ENCODE measurements around the gene SLAMF9. TPM values are rescaled to one million over a fixed set of nuclear protein-coding genes. Genes with fewer than 3 reads are reported as not detected.

The SLAMF9 gene
- total and polyA plus RNA-seq, 2 donors (not counting 3 experiments of a cell fraction or from before 2014, with no cell fraction given) = not detected

DNA sequence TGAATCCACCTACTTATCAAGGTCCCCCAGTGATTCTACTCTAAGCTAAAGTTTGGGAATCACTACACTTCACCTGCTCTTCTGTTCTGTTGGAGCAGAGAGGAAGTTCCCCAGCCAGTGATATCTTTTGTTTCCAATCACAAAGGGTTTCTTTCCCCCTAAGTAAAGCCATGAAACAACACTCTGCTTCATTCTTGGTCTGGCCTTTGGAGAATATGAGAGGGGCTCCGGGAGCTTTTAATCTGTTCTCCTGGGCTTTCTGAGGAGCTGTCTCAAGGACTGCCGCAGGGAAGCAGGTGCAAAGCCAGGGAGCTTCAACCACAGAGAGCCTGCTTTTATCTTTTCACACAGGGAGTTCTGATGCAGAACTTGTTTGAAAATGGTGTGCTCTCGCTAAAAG is 10.1 kb upstream of the SLAMF9 start:
- ChIA-PET CTCF (interaction anchor here (0.6 to 2.2 kb wide), 3 partner anchors 40 to 44 kb away, joined by 3 to 7 read pairs (median 7); no protein-coding TSS in a partner anchor), POLR2A (no interaction called here)
- no peak overlapping the region for H3K4me3 ChIP-seq (replicated peaks in 1 of 3; ENCODE audit: insufficient read depth in 1 of 3, low read depth in 1 of 3, low read length in 3 of 3)
- H3K27me3 ChIP-seq (ENCODE audit: control insufficient read depth in 2 of 2, insufficient read depth in 2 of 2, low read length in 2 of 2) = peaks cover 7 to 17% of the 10 kb centered on the region in 2 experiments
- no peaks in the 10 kb centered on the region for H4K20me1 ChIP-seq (replicated peaks; ENCODE audit: control insufficient read depth, extremely low read depth, insufficient read depth, low read length)
- no TSS peak for BruUV-seq (replicated peaks)
- no peak overlapping the region for H2AFZ ChIP-seq (ENCODE audit: low read depth, low read length)
- FAIRE-seq (no peak), DNase-seq (ENCODE audit: low read depth, low spot score) (no peak)
- no peaks in the 10 kb centered on the region for H3K9me3 ChIP-seq (replicated peaks; ENCODE audit: control insufficient read depth, insufficient read depth, low read length)
- intact Hi-C loops (cut with micrococcal nuclease) (no loop called here), dilution Hi-C loops (cut with MboI; ENCODE audit: extremely low pct_ligation_motif_present, low sequenced_read_pairs) (no loop called here)
- H3K9me1 ChIP-seq (replicated peaks; ENCODE audit: control insufficient read depth, extremely low read depth, insufficient read depth, low read length) = no peaks in the 10 kb centered on the region
- no peak overlapping the region for H3K27ac ChIP-seq (ENCODE audit: insufficient read depth, low read depth, low read length)
- TF ChIP-seq, protein P1, sequence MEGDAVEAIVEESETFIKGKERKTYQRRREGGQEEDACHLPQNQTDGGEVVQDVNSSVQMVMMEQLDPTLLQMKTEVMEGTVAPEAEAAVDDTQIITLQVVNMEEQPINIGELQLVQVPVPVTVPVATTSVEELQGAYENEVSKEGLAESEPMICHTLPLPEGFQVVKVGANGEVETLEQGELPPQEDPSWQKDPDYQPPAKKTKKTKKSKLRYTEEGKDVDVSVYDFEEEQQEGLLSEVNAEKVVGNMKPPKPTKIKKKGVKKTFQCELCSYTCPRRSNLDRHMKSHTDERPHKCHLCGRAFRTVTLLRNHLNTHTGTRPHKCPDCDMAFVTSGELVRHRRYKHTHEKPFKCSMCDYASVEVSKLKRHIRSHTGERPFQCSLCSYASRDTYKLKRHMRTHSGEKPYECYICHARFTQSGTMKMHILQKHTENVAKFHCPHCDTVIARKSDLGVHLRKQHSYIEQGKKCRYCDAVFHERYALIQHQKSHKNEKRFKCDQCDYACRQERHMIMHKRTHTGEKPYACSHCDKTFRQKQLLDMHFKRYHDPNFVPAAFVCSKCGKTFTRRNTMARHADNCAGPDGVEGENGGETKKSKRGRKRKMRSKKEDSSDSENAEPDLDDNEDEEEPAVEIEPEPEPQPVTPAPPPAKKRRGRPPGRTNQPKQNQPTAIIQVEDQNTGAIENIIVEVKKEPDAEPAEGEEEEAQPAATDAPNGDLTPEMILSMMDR (IDR thresholded peaks at IDR 0.05; ENCODE audit: extremely low read depth in 1 of 2, insufficient read depth in 1 of 2, low read depth in 1 of 2, low read length in 2 of 2) = no peak
- H3K9ac ChIP-seq (replicated peaks; ENCODE audit: extremely low read depth, insufficient read depth, low read length) = no peak overlapping the region
- H3K4me1 ChIP-seq (ENCODE audit: control insufficient read depth, extremely low read depth, insufficient read depth, low read length) = no peaks in the 10 kb centered on the region
- no peaks in the 10 kb centered on the region for H3K36me3 ChIP-seq (ENCODE audit: control insufficient read depth in 2 of 2, extremely low read depth in 1 of 2, insufficient read depth in 2 of 2, low read length in 2 of 2)
- H3K79me2 ChIP-seq (ENCODE audit: control insufficient read depth, insufficient read depth, low read length) = no peaks in the 10 kb centered on the region
- no peak overlapping the region for H3K4me2 ChIP-seq (ENCODE audit: insufficient read depth, low read length)

DNA sequence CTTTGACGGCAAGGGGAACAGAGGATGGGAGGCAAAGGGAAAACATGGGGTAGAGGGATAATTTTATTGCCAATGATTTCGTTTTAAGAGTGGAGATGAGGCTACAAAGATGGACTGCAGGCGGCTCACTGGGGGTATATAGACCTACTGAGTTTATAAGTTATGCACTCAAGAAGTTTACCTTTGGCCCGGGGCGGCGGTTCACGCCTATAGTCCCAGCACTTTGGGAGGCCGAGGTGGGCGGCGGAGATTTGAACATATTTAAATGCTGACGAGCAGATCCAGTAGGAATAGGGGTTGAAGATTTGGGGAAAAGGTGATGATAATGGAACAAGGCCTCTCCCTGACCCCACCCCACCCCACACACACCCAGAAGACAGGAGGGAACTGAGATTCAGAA is 8.1 kb upstream of the SLAMF9 start:
- H3K4me3 ChIP-seq (replicated peaks in 1 of 3; ENCODE audit: insufficient read depth in 1 of 3, low read depth in 1 of 3, low read length in 3 of 3) = no peak overlapping the region
- no peaks in the 10 kb centered on the region for H3K9me1 ChIP-seq (replicated peaks; ENCODE audit: control insufficient read depth, extremely low read depth, insufficient read depth, low read length)
- H3K4me1 ChIP-seq (ENCODE audit: control insufficient read depth, extremely low read depth, insufficient read depth, low read length) = no peaks in the 10 kb centered on the region
- TF ChIP-seq, protein P2, sequence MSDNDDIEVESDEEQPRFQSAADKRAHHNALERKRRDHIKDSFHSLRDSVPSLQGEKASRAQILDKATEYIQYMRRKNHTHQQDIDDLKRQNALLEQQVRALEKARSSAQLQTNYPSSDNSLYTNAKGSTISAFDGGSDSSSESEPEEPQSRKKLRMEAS (IDR thresholded peaks at IDR 0.05; ENCODE audit: insufficient read depth, insufficient read length) = no peak
- no peak for TF ChIP-seq FOS (IDR thresholded peaks at IDR 0.05; ENCODE audit: borderline replicate concordance, insufficient read depth, low read length)
- no peak for TF ChIP-seq POLR2AphosphoS5 (IDR thresholded peaks at IDR 0.05; ENCODE audit: insufficient read depth, low read depth, low read length)
- TF ChIP-seq JUN (IDR thresholded peaks at IDR 0.05; ENCODE audit: borderline replicate concordance, insufficient read depth, insufficient read length, low read depth) = no peak
- TF ChIP-seq, protein P1 (IDR thresholded peaks at IDR 0.05; ENCODE audit: extremely low read depth in 1 of 2, insufficient read depth in 1 of 2, low read depth in 1 of 2, low read length in 2 of 2) = no peak
- no peak for TF ChIP-seq POLR2A (IDR thresholded peaks at IDR 0.05; ENCODE audit: low read depth, low read length)
- TF ChIP-seq EZH2 (IDR thresholded peaks at IDR 0.05; ENCODE audit: borderline replicate concordance, low read depth, low read length, severe bottlenecking) = no peak
- TF ChIP-seq GATA2 (IDR thresholded peaks at IDR 0.05; ENCODE audit: insufficient read depth, insufficient read length, low read depth, low read length) = no peak
- FAIRE-seq = no peak
- peaks cover 7 to 13% of the 10 kb centered on the region in 2 experiments for H3K27me3 ChIP-seq (ENCODE audit: control insufficient read depth in 2 of 2, insufficient read depth in 2 of 2, low read length in 2 of 2)
- no peak overlapping the region for H3K9ac ChIP-seq (replicated peaks; ENCODE audit: extremely low read depth, insufficient read depth, low read length)
- H3K79me2 ChIP-seq (ENCODE audit: control insufficient read depth, insufficient read depth, low read length) = no peaks in the 10 kb centered on the region
- H3K4me2 ChIP-seq (ENCODE audit: insufficient read depth, low read length) = no peak overlapping the region
- ChIA-PET CTCF (no interaction called here), POLR2A (no interaction called here)
- DNase-seq (ENCODE audit: low read depth, low spot score) = no peak
- dilution Hi-C loops (cut with MboI; ENCODE audit: extremely low pct_ligation_motif_present, low sequenced_read_pairs) (no loop called here), intact Hi-C loops (cut with micrococcal nuclease) (no loop called here)
- BruUV-seq (replicated peaks) = no TSS peak
- H3K27ac ChIP-seq (ENCODE audit: insufficient read depth, low read depth, low read length) = no peak overlapping the region
- no peak overlapping the region for H2AFZ ChIP-seq (ENCODE audit: low read depth, low read length)
- no peaks in the 10 kb centered on the region for H4K20me1 ChIP-seq (replicated peaks; ENCODE audit: control insufficient read depth, extremely low read depth, insufficient read depth, low read length)
- no peaks in the 10 kb centered on the region for H3K36me3 ChIP-seq (ENCODE audit: control insufficient read depth in 2 of 2, extremely low read depth in 1 of 2, insufficient read depth in 2 of 2, low read length in 2 of 2)
- H3K9me3 ChIP-seq (replicated peaks; ENCODE audit: control insufficient read depth, insufficient read depth, low read length) = no peaks in the 10 kb centered on the region

Measured in endothelial cell of umbilical vein (primary cell).